HG03175 (cell line): Measurements from ENCODE around the gene LTBP4.
A peak's percentile ranks its signal among the peaks of the same experiment; 100 is the strongest.

Experiments used
- ATAC-seq: cut with Tn5 transposase; IDR thresholded peaks from one replicate; pipeline ENCODE4 v1.9.1; 2021; ENCODE audit warnings: mild to moderate bottlenecking, moderate library complexity; ENCODE audit not compliant: unreplicated experiment

LTBP4 gene

DNA sequence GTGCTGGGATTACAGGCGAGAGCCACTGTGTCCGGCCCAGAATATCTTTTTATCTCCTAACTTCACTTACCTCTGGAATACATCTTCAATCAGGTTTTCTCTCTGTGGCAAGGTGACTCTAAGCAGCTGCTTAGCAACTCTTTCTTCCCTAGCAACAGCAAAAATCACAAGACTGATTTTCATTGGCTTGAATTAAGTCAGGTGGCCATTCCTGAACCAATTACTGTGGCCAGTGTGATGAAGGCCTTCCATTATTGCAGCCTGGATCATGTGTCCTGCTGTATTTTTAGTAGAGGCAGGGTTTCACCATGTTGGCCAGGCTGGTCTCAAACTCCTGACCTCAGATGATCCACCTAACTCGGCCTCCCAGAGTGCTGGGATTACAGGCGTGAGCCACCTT, 9.0 kb upstream of the LTBP4 start:
- ATAC-seq, result no peak

GRCh38 chr19:40594255-40594654, 6.9 kb upstream of the LTBP4 start:
- no peak for ATAC-seq

- ATAC-seq, result no peak
Measured at GRCh38 chr19:40594657-40595091, 6.5 kb upstream of the LTBP4 start.

GRCh38 chr19:40596608-40597328, 4.4 kb upstream of the LTBP4 start:
- no peak for ATAC-seq

GRCh38 chr19:40597329-40597838, 3.8 kb upstream of the LTBP4 start:
- no peak for ATAC-seq

- ATAC-seq, result peak; percentile 46
Measured at GRCh38 chr19:40598121-40598917, 2.9 kb upstream of the LTBP4 start.

GRCh38 chr19:40598918-40599307, 2.3 kb upstream of the LTBP4 start:
- no peak for ATAC-seq

DNA sequence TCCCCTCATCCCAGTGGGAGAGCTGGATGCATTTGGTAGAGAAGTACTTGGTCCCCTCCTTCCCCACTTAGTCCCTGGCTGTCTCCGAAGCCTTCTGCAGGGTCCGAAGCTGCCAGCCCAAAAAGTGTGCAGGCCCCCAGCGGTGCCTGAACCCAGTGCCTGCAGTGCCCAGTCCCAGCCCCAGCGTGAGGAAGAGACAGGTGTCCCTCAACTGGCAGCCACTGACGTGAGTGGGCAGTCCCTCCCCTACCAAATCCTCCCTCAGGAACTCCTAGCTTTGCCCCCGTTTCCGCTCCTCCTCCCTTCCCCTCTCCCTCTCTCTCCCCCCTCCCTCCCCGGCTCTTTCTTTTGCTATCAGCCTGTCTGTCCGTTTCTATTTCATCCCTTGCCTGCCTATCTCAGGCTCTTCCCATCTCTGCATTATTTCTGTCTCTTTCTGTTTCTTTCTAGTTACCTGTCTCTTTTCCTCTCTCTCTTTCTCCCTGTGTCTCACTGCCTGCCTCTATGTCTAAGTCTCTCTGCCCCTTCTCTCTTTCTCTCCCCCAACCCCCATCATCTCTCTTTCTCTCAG, 1.8 kb upstream of the LTBP4 start:
- ATAC-seq, result no peak

DNA sequence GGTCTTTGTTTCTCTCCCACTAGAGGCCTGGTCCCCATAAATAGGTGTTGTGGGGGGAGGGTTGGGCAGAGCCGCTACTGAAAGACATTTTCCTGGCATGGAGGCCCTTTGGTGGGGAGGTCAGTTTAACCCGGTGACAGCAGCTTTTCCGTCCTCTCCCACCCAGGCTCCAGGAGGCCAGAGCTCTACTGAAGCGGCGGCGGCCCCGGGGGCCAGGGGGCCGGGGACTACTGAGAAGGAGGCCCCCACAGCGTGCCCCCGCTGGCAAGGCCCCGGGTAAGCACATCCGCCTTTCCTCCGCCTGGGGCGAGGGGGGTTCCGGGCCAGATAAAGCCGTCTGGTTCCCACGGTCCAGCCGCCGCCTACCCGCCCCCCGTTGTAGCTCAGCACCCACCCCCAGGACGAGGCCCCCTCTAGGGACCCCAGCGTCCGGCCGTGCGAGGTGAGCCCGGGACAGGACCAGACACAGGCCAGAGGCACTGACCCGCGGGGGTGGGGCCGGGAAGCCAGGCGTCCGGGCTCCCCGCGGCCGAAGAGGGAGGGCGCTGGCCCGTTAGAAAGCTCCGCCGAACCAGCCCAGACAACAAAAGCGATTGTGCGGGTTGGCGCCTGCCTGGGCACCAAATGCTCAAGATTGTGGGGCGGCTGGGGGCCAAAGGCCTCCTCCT, 1.1 kb upstream of the LTBP4 start:
- no peak for ATAC-seq

GRCh38 chr19:40600570-40601133, 517 bp upstream of the LTBP4 start:
- no peak for ATAC-seq

DNA sequence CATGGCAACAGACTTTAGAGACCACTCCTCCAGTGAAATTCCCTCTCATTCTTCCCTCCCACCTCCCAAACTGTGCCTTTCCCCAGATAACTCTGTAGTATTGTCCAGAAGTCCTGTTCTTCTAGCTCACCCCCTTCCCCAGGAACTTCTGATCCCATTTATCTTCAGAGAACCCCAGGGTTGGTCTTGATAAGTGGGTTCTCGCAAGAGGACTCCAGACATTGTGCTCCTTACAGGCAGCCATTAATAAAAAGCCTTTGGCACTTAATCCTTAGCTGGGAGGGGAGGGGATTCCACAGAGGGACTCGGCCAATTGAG, 1.9 kb downstream of the LTBP4 start:
- no peak for ATAC-seq

- peak; percentile 72 for ATAC-seq
Measured at GRCh38 chr19:40603389-40604170, 2.4 kb downstream of the LTBP4 start.

- no peak for ATAC-seq
Measured at GRCh38 chr19:40604171-40604646, 3.0 kb downstream of the LTBP4 start.

GRCh38 chr19:40604647-40605215, 3.6 kb downstream of the LTBP4 start:
- ATAC-seq, result no peak

DNA sequence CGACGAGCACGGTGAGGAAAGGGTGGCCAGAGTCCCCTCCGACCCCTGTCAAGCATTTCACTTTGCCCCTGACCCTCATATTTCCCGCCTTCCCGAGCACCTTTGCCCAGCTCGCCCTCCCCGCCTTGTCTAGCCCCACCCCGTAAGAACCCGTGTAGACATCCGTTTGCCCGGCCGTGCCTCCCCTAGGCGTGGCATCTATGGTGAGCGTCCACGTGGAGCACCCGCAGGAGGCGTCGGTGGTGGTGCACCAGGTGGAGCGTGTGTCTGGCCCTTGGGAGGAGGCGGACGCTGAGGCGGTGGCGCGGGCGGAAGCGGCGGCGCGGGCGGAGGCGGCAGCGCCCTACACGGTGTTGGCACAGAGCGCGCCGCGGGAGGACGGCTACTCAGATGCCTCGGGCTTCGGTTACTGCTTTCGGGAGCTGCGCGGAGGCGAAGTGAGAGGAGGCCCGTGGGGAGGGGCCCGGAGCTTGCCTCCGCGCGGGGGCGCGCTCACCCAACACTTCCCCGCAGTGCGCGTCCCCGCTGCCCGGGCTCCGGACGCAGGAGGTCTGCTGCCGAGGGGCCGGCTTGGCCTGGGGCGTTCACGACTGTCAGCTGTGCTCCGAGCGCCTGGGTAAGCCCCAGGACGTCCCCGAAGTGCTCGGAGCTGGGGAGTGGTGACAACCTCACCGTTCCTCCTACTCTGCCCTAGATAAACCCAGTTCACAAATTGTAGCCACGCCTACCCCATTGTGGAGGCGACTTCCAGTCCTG, 4.2 kb downstream of the LTBP4 start:
- ATAC-seq, result peak; percentile 24

GRCh38 chr19:40607311-40608239, 6.4 kb downstream of the LTBP4 start:
- ATAC-seq, result no peak

DNA sequence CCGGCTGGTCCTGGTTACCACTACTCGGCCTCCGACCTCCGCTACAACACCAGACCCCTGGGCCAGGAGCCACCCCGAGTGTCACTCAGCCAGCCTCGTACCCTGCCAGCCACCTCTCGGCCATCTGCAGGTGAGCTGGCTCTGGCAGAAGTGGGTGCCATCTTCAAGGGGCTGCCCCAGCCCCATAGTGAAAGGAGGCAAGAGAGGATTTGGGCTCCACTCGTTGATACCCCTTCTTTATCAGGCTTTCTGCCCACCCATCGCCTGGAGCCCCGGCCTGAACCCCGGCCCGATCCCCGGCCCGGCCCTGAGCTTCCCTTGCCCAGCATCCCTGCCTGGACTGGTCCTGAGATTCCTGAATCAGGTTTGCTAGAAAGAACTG, 7.1 kb downstream of the LTBP4 start:
- ATAC-seq, result no peak

DNA sequence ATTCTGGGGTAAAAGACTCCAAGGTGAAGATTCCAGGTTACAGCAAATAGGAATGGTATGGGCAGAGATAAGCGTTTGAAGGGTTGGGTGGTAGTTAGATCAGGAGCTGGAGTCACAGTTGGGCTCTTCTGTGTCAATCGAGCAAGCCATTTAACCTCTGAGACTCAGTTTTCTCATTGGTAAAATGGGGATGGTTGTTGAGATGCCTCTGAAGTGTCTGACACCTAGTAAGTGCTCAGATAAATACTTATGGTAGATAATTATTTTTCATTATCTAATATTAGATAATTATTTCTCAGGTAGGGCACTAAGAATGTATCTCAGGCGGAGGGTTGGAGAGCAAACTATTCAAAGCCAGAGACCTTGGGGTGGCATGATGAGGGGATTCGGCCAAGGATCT, 7.8 kb downstream of the LTBP4 start:
- no peak for ATAC-seq
